Measurements from ENCODE around the gene ZNF442. TPM values are rescaled to one million over a fixed set of nuclear protein-coding genes. Genes with fewer than 3 reads are reported as not detected.

Gene ZNF442
- not detected in 5 replicates for total RNA-seq (2022; extraction: Qiagen RNA extraction)

GRCh38 chr19:12365236-12366162 lies at the start of gene ZNF442:
TSS of gene ZNF442 (minus strand) at chr19:12365683. CDS start at chr19:12363631, 2,052 bp downstream.

GRCh38 chr19:12400633-12401502 lies 35.4 kb upstream of the ZNF442 start, which contains the start of gene ZNF799:
TSS of gene ZNF799 (minus strand) at chr19:12401271. CDS start at chr19:12401070, 201 bp downstream.

GRCh38 chr19:12333162-12334159 lies 32.0 kb downstream of the ZNF442 start, which contains the start of gene ZNF563:
TSS of gene ZNF563 (minus strand) at chr19:12333633. CDS start at chr19:12333482, 151 bp downstream.

Other genes starting within 250 kb of the ZNF442 start
- gene ZNF20, start 225.3 kb downstream of the ZNF442 start, total RNA-seq (2022; extraction: Qiagen RNA extraction) = 0.08 to 0.44 TPM (median 0.20 TPM) in 4 of 5 replicates, not detected in the other
- gene ZNF625, start 208.9 kb downstream of the ZNF442 start, total RNA-seq (2022; extraction: Qiagen RNA extraction) = not detected in 5 replicates
- gene ZNF136, start 202.6 kb downstream of the ZNF442 start, total RNA-seq (2022; extraction: Qiagen RNA extraction) = 1.4 to 2.9 TPM (median 1.4 TPM) in 5 replicates
- gene ZNF44, start 70.8 kb downstream of the ZNF442 start, total RNA-seq (2022; extraction: Qiagen RNA extraction) = 0.54 to 1.4 TPM (median 0.89 TPM) in 5 replicates
- gene ZNF563, start 32.0 kb downstream of the ZNF442 start, total RNA-seq (2022; extraction: Qiagen RNA extraction) = not detected in 5 replicates
- 1.3 to 2.0 TPM (median 1.4 TPM) in 5 replicates for gene ZNF799, start 35.6 kb upstream of the ZNF442 start, total RNA-seq (2022; extraction: Qiagen RNA extraction)
- 0.94 to 1.3 TPM (median 1.0 TPM) in 5 replicates for gene ZNF443, start 75.3 kb upstream of the ZNF442 start, total RNA-seq (2022; extraction: Qiagen RNA extraction)
- not detected in 5 replicates for gene ZNF709, start 119.1 kb upstream of the ZNF442 start, total RNA-seq (2022; extraction: Qiagen RNA extraction)
- 1.3 to 2.8 TPM (median 1.8 TPM) in 5 replicates for gene ZNF564, start 185.8 kb upstream of the ZNF442 start, total RNA-seq (2022; extraction: Qiagen RNA extraction)
- 0.39 to 1.7 TPM (median 0.70 TPM) in 5 replicates for gene ZNF490, start 245.1 kb upstream of the ZNF442 start, total RNA-seq (2022; extraction: Qiagen RNA extraction)
- gene ZNF791, start 245.2 kb upstream of the ZNF442 start, total RNA-seq (2022; extraction: Qiagen RNA extraction) = 5.3 to 6.9 TPM (median 6.0 TPM) in 5 replicates

All from A549 treated with Hydrocortisone at 1 μM for 4 hours (cell line).